GM12892 (cell line): ENCODE measurements around the gene LMNB1.
"Not testable (repeated sequence)": the region's sequence is repeated elsewhere in the genome, so short reads cannot be mapped to it uniquely, and the experiment has no call there.

Source experiments
- DNase-seq: peaks from one replicate; pipeline ENCODE4 v3.0.0; 2011; ENCODE audit not compliant: insufficient read length
- FAIRE-seq: peaks from 2 replicates; lab custom pipeline; 2011; peaks lifted over from hg19 to GRCh38; lab: Jason Lieb, UNC
- POLR2A ChIP-seq: IDR thresholded peaks from 2 replicates; pipeline ENCODE4 v1.6.1; 2011; ENCODE audit warnings: low read depth, low read length, control low read depth
- POLR2AphosphoS5 ChIP-seq: IDR thresholded peaks from 2 replicates; pipeline ENCODE4 v1.6.1; 2011; ENCODE audit warnings: low read depth, low read length, control low read depth
- TAF1 ChIP-seq: IDR thresholded peaks from 2 replicates; pipeline ENCODE4 v1.6.1; 2011; ENCODE audit warnings: low read depth, mild to moderate bottlenecking, control low read depth, low read length, borderline replicate concordance

The LMNB1 gene

GRCh38 chr5:126812199-126812570 is 35.2 kb downstream of the LMNB1 start:
- no peak for DNase-seq
- FAIRE-seq, result no peak
- TF ChIP-seq TAF1 (no peak), POLR2AphosphoS5 (no peak), POLR2A (no peak)

- FAIRE-seq, result not testable (repeated sequence)
These were observed 36.9 kb downstream of the LMNB1 start for GRCh38 chr5:126813799-126814198.

GRCh38 chr5:126814721-126815404 is 37.9 kb downstream of the LMNB1 start:
- DNase-seq (no peak), FAIRE-seq (no peak)
- no peak for TF ChIP-seq TAF1
- no peak for TF ChIP-seq POLR2A
- no peak for TF ChIP-seq POLR2AphosphoS5

More at GRCh38 chr5:126813799-126814198, 36.9 kb downstream of the LMNB1 start:
- not testable (repeated sequence) for DNase-seq

GRCh38 chr5:126816649-126817048 is 39.7 kb downstream of the LMNB1 start:
- FAIRE-seq, result peak; percentile 71
- TF ChIP-seq TAF1, result no peak
- no peak for TF ChIP-seq POLR2AphosphoS5
- no peak for TF ChIP-seq POLR2A
- DNase-seq, result no peak

DNA sequence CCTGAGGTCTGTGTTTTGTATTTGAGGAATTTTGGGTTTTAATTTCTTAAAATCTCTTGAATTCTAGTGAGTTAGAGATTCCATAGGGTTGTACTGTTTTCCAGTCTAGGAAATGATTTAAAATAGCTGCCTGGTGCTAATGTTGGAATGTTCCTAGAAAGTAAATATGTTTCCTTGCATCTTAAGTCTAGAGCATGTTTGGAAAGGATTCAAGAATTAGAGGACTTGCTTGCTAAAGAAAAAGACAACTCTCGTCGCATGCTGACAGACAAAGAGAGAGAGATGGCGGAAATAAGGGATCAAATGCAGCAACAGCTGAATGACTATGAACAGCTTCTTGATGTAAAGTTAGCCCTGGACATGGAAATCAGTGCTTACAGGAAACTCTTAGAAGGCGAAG is 41.8 kb downstream of the LMNB1 start:
- DNase-seq (no peak), FAIRE-seq (no peak)
- TF ChIP-seq POLR2AphosphoS5 (no peak), TAF1 (no peak), POLR2A (no peak)

DNA sequence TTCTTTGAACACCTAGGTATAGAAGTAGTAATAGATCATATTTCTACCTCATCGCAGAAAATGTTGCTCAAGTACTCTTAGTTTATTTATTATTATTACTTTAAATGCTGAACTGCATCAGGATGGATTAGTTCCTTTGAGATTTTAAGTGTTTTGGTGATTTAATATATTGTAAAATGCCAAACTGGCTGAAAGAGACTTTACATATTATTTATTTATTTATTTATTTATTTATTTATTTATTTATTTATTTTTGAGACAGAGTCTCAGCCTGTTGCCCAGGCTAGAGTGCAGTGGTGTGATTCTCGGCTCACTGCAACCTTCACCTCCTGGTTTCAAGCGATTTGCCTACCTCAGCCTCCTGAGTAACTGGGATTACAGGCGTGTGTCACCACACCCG is 42.3 kb downstream of the LMNB1 start:
- DNase-seq, result no peak
- no peak for FAIRE-seq

DNA sequence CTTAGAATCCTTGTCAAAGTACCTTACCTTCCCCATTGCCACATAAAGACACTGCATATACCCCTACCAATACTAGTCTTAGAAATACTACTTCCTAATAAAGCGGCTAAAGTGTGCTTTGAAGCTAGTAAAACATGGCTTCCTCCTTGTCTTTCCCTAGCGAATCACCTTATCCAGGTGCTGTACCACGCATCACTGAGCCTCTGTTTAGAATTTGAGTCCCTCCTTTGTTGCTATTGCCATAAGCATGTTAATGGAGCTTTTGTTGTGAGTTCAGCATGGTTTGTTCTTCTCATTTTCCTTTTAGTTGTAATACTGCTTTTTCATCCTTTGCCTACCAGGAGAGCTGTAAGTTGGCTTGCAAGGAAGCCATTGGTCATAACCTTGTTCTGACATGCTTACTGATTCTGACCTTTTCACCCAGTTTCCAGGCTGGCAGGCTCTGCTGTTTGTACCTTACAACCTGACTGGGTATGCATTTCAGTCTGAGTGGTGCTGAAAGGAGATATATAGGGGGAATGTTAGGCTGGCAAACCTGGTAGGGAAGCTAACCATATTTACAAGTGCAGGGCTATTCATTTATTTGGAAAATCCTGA is 49.8 kb downstream of the LMNB1 start:
- no peak for DNase-seq
- TF ChIP-seq TAF1, result no peak
- no peak for TF ChIP-seq POLR2AphosphoS5
- TF ChIP-seq POLR2A, result no peak
- FAIRE-seq, result no peak

More for the DNA sequence above, 42.3 kb downstream of the LMNB1 start:
- TF ChIP-seq POLR2AphosphoS5, result no peak
- TF ChIP-seq POLR2A, result no peak
- no peak for TF ChIP-seq TAF1

- TF ChIP-seq POLR2A, result no peak
- TF ChIP-seq TAF1, result no peak
- TF ChIP-seq POLR2AphosphoS5, result no peak
- FAIRE-seq (no peak), DNase-seq (no peak)
These were observed 52.2 kb downstream of the LMNB1 start for GRCh38 chr5:126829098-126829497.

DNA sequence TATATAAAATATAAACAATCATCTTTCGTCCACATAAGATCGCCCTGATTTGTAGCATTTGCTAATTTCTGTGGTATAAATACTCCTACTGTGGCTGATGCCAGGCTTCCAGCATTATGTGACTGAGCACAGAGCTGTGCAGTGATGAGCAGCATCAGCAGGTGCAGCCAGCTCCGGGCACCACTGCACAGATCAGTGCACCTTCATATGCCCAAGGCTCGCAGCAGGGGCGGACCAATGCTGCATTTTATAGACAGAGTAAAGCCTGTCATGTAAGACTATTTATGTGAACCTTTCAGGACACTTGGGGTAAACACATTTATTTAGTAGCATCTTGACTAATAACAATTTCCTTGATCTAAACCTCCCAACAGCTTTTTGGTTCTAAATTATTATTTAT is 53.1 kb downstream of the LMNB1 start:
- no peak for TF ChIP-seq POLR2AphosphoS5
- TF ChIP-seq POLR2A, result no peak
- TF ChIP-seq TAF1, result no peak
- DNase-seq (no peak), FAIRE-seq (no peak)

DNA sequence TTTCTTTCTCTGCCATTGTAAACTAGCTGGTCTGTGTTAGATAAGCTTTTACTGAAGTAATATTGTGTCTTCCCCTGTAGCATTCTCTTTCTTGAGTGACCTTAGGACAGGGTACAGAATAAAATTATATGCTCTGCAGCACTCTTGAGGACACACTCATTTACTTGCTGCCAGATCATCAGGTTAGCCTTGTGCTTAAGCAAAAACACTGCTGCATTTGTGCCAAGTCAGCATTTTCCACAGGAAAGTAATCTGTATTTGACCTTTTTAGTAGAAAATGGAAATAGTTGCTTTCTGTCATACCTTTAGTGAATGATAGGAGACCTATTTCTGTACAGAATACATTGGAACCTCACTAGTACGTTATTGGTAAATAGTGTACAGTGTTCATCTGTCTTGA is 54.2 kb downstream of the LMNB1 start:
- FAIRE-seq, result no peak
- TF ChIP-seq POLR2A (no peak), TAF1 (no peak), POLR2AphosphoS5 (no peak)

GRCh38 chr5:126836778-126837177 is 59.8 kb downstream of the LMNB1 start:
- TF ChIP-seq POLR2AphosphoS5 (no peak), TAF1 (no peak), POLR2A (no peak)
- no peak for DNase-seq
- no peak for FAIRE-seq

More for the DNA sequence above, 54.2 kb downstream of the LMNB1 start:
- no peak for DNase-seq

DNA sequence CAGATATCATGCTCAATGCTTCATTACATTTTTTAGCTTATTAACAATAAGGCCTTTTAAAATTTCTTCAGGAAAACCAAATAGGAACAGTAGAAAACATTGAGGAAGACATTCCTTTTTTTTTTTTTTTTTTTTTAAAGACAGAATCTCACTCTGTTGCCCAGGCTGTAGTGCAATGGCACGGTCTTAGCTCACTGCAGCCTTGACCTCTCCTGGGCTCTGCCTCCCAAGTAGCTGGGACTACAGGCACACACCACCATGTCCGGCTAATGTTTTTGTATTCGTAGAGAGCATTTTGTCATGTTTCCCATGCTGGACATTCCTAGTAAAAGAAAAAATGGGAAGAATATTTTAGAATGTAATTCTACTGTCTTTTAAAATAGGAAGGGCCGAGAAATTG is 60.3 kb downstream of the LMNB1 start:
- DNase-seq (no peak), FAIRE-seq (no peak)
- TF ChIP-seq POLR2A (no peak), POLR2AphosphoS5 (no peak), TAF1 (no peak)
